ENCODE results near the gene PROCA1. TPM values are rescaled to one million over a fixed set of nuclear protein-coding genes. Genes with fewer than 3 reads are reported as not detected.
"Not testable (repeated sequence)": the region's sequence is repeated elsewhere in the genome, so short reads cannot be mapped to it uniquely, and the experiment has no call there.

PROCA1 gene
- total RNA-seq, 1 experiment from 2014 or later, result 14.2 TPM

GRCh38 chr17:28661635-28662526 is 49.8 kb downstream of the PROCA1 start, which contains the start of the genes SDF2 and SUPT6H:
Gene SDF2, minus strand, starts transcription at chr17:28661906. Its CDS starts 30 bp downstream, at chr17:28661876.
Gene SUPT6H, plus strand, starts transcription at chr17:28662205. Its CDS starts 11,197 bp downstream, at chr17:28673402.
- ChIA-PET POLR2A (ENCODE audit: unreplicated experiment) (interaction anchor here (0.7 kb wide), 3 partner anchors 81 to 290 kb away, joined by 3 to 5 read pairs (median 4); no protein-coding TSS in a partner anchor), CTCF (interaction anchor here (0.5 to 1.0 kb wide), 3 partner anchors 12 to 135 kb away, joined by 3 to 7 read pairs (median 3); no protein-coding TSS in a partner anchor)
- peak; percentile 79 to 84 for DNase-seq
- Histone ChIP-seq H3K79me2 (ENCODE audit: low read depth) (peaks cover 76% of the 10 kb centered on the region), H3K4me3 (peak within 1 kb of the TSS; percentile 80), H3K27me3 (ENCODE audit: insufficient read depth, low read depth) (no peaks in the 10 kb centered on the region), H3F3A (ENCODE audit: insufficient read depth, low read depth) (peaks cover 6% of the 10 kb centered on the region; the same call in 1 of the 2 replicates), H3K9me3 (ENCODE audit: insufficient read depth, low read depth) (no peaks in the 10 kb centered on the region), H3K4me1 (replicated peaks; ENCODE audit: insufficient read depth) (peaks cover 17% of the 10 kb centered on the region), H3K4me2 (peak within 1 kb of the TSS; percentile 99), H3K36me3 (ENCODE audit: low read depth) (peaks cover 4% of the 10 kb centered on the region; the same call in 1 of the 2 replicates), H3K9me2 (ENCODE audit: insufficient read depth) (no peaks in the 10 kb centered on the region), H2AFZ (peak within 1 kb of the TSS; percentile 92), H3K27ac (peak within 1 kb of the TSS; percentile 78), H4K20me1 (ENCODE audit: insufficient read depth) (peaks cover 27% of the 10 kb centered on the region)
- no TSS peak for BruUV-seq (replicated peaks)
- TF ChIP-seq EZH2 (IDR thresholded peaks at IDR 0.05; ENCODE audit: low read depth) (no peak), CTCF (conservative IDR thresholded peaks at IDR 0.05) (no peak)
- intact Hi-C loops (cut with micrococcal nuclease; ENCODE audit: unreplicated experiment), result loop anchor here (2.0 kb wide), 1 partner anchor 15 kb away; no protein-coding TSS in a partner anchor

GRCh38 chr17:28659497-28659881 is 52.2 kb downstream of the PROCA1 start:
- H3K4me1 ChIP-seq (replicated peaks; ENCODE audit: insufficient read depth), result peaks cover 17% of the 10 kb centered on the region
- H3K9me3 ChIP-seq (ENCODE audit: insufficient read depth, low read depth); H3K36me3 ChIP-seq (ENCODE audit: low read depth); H2AFZ ChIP-seq; H3K27ac ChIP-seq; H3F3A ChIP-seq (ENCODE audit: insufficient read depth, low read depth); H3K4me3 ChIP-seq; CTCF ChIA-PET; H3K27me3 ChIP-seq (ENCODE audit: insufficient read depth, low read depth); BruUV-seq (replicated peaks); intact Hi-C loops (cut with micrococcal nuclease; ENCODE audit: unreplicated experiment); H3K9me2 ChIP-seq (ENCODE audit: insufficient read depth); POLR2A ChIA-PET (ENCODE audit: unreplicated experiment); DNase-seq; H3K4me2 ChIP-seq: not testable (repeated sequence)
- H3K79me2 ChIP-seq (ENCODE audit: low read depth), result peaks cover 56% of the 10 kb centered on the region
- peaks cover 17% of the 10 kb centered on the region; the same call in 1 of the 2 replicates for H4K20me1 ChIP-seq (ENCODE audit: insufficient read depth)

GRCh38 chr17:28658766-28659496 is 52.8 kb downstream of the PROCA1 start:
- CTCF ChIA-PET; H3K4me2 ChIP-seq; DNase-seq; H3K4me3 ChIP-seq; H3K36me3 ChIP-seq (ENCODE audit: low read depth); intact Hi-C loops (cut with micrococcal nuclease; ENCODE audit: unreplicated experiment); H3K9me3 ChIP-seq (ENCODE audit: insufficient read depth, low read depth); POLR2A ChIA-PET (ENCODE audit: unreplicated experiment); H3F3A ChIP-seq (ENCODE audit: insufficient read depth, low read depth); H3K27me3 ChIP-seq (ENCODE audit: insufficient read depth, low read depth); H3K27ac ChIP-seq; H3K9me2 ChIP-seq (ENCODE audit: insufficient read depth); BruUV-seq (replicated peaks); H2AFZ ChIP-seq: not testable (repeated sequence)
- Histone ChIP-seq H3K79me2 (ENCODE audit: low read depth) (peaks cover 51% of the 10 kb centered on the region), H3K4me1 (replicated peaks; ENCODE audit: insufficient read depth) (peaks cover 17% of the 10 kb centered on the region), H4K20me1 (ENCODE audit: insufficient read depth) (peaks cover 13% of the 10 kb centered on the region; the same call in 1 of the 2 replicates)

- H2AFZ ChIP-seq; BruUV-seq (replicated peaks); intact Hi-C loops (cut with micrococcal nuclease; ENCODE audit: unreplicated experiment); DNase-seq; H3K27me3 ChIP-seq (ENCODE audit: insufficient read depth, low read depth); H3F3A ChIP-seq (ENCODE audit: insufficient read depth, low read depth); H3K4me2 ChIP-seq; H3K27ac ChIP-seq; H3K9me2 ChIP-seq (ENCODE audit: insufficient read depth); H3K4me3 ChIP-seq; H3K9me3 ChIP-seq (ENCODE audit: insufficient read depth, low read depth); CTCF ChIA-PET; H3K36me3 ChIP-seq (ENCODE audit: low read depth): not testable (repeated sequence)
- Histone ChIP-seq H4K20me1 (ENCODE audit: insufficient read depth) (peaks cover 12% of the 10 kb centered on the region; the same call in 1 of the 2 replicates), H3K4me1 (replicated peaks; ENCODE audit: insufficient read depth) (peaks cover 15% of the 10 kb centered on the region), H3K79me2 (ENCODE audit: low read depth) (peaks cover 45% of the 10 kb centered on the region)
- POLR2A ChIA-PET (ENCODE audit: unreplicated experiment), result interaction anchor here (0.6 kb wide), 1 partner anchor 53 kb away, joined by 3 read pairs; no protein-coding TSS in a partner anchor
Measured at GRCh38 chr17:28658342-28658741, 53.3 kb downstream of the PROCA1 start.
